Thyroid gland (tissue), 4 donors: ENCODE results near the gene PSMB8. TPM values are rescaled to one million over a fixed set of nuclear protein-coding genes. Genes with fewer than 3 reads are reported as not detected.

Experiments
- DNase-seq, 2 donors: peaks; one replicate each; pipeline ENCODE4 v3.0.0-alpha.2; 2019
- H3K27ac ChIP-seq, 3 donors: fragments of 200-600 bp; sonication (generic); 1 replicate in 2 of 3; 2 replicates in 1 of 3; pipeline ENCODE4 v1.5.1; 2016 to 2019; ENCODE audit warnings: mild to moderate bottlenecking in 1 of 3, moderate library complexity in 1 of 3
- H3K27me3 ChIP-seq: fragments of 200-600 bp; sonication (generic); one replicate; pipeline ENCODE4 v1.5.1; 2019
- H3K36me3 ChIP-seq, 2 donors: fragments of 200-600 bp; sonication (generic); one replicate each; pipeline ENCODE4 v1.5.1; 2016 to 2019
- H3K4me1 ChIP-seq, 2 donors: fragments of 200-600 bp; sonication (generic); one replicate each; pipeline ENCODE4 v1.5.1; 2017 to 2019
- H3K4me3 ChIP-seq, 3 donors: fragments of 200-600 bp; sonication (generic); replicated peaks in 1 of 3; 1 replicate in 2 of 3; 2 replicates in 1 of 3; pipeline ENCODE4 v1.5.1; 2016; ENCODE audit warnings: mild to moderate bottlenecking in 1 of 3
- H3K9me3 ChIP-seq: fragments of 200-600 bp; sonication (generic); one replicate; pipeline ENCODE4 v1.5.1; 2017
- POLR2A ChIP-seq, 2 donors: fragments of 450-650 bp; IDR thresholded peaks; one replicate each; pipeline ENCODE4 v1.6.1; 2017; ENCODE audit warnings: antibody characterized with exemption in 2 of 2, mild to moderate bottlenecking in 2 of 2, moderate library complexity in 1 of 2
- WGBS, 2 donors: methylation state at CpG; one replicate each; pipeline ENCODE4 v1.1.5; 2017; 5-methylcytosine and 5-hydroxymethylcytosine counted together
- intact Hi-C: fragments of 100-400 bp; cut with DNase I; formaldehyde crosslinking; loops from one replicate; pipeline ENCODE4 v1.15.1; 2023
- total RNA-seq, 4 donors: library from RNA; depleted of rRNA; stranded (reverse); fragments of >200 nt; gene quantifications; one replicate each; pipeline ENCODE4 v1.2.3, GENCODE V29; 2016
- TF ChIP-seq, protein P1 (sequence below), 6 experiments: fragments of 200-600 bp in 3 of 6; fragments of 450-650 bp in 3 of 6; sonication (generic) in 3 of 6; IDR thresholded peaks; one replicate each; pipeline ENCODE4 v1.5.1; 2016 to 2019; ENCODE audit warnings: antibody characterized with exemption in 6 of 6, mild to moderate bottlenecking in 2 of 6, inconsistent platforms in 1 of 6, moderate library complexity in 1 of 6

The PSMB8 gene
- total RNA-seq, 4 donors from 2014 or later: 27.1 to 46.1 (median 36.3) TPM

DNA sequence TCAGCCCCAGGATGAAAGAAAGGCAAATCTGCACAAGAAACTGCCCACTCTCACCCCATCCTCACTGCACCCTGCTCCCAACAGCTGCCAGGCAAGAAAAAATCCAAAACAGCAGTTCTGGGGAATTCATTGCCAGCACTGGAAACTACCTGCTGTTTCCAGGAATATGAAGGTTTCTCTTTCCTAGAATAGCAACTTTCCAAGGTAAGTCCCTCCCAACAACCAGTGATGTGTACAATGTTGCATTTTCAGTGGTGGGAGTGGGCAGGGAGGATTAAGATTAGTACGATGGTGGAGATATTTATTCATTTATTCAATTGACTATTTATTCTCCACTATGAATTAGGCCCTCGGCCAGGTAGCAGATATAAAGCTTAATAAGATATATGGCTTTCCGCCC lies 16.8 kb downstream of the PSMB8 start:
- intact Hi-C loops: no loop called here
- no peaks in the 10 kb centered on the region for H3K27me3 ChIP-seq
- H3K36me3 ChIP-seq: no peaks in the 10 kb centered on the region
- H3K4me3 ChIP-seq: no peak overlapping the region
- no peak for DNase-seq
- H3K9me3 ChIP-seq: no peaks in the 10 kb centered on the region
- H3K4me1 ChIP-seq: peaks cover 0 to 9% of the 10 kb centered on the region in 2 donors
- WGBS, 2 donors: 79 to 90% methylated on average over 3 of the region's 3 CpGs
- no peak overlapping the region for H3K27ac ChIP-seq
- no peak for TF ChIP-seq POLR2A (IDR thresholded peaks at IDR 0.05)
- TF ChIP-seq, protein P1, sequence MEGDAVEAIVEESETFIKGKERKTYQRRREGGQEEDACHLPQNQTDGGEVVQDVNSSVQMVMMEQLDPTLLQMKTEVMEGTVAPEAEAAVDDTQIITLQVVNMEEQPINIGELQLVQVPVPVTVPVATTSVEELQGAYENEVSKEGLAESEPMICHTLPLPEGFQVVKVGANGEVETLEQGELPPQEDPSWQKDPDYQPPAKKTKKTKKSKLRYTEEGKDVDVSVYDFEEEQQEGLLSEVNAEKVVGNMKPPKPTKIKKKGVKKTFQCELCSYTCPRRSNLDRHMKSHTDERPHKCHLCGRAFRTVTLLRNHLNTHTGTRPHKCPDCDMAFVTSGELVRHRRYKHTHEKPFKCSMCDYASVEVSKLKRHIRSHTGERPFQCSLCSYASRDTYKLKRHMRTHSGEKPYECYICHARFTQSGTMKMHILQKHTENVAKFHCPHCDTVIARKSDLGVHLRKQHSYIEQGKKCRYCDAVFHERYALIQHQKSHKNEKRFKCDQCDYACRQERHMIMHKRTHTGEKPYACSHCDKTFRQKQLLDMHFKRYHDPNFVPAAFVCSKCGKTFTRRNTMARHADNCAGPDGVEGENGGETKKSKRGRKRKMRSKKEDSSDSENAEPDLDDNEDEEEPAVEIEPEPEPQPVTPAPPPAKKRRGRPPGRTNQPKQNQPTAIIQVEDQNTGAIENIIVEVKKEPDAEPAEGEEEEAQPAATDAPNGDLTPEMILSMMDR (IDR thresholded peaks at IDR 0.05): no peak

DNA sequence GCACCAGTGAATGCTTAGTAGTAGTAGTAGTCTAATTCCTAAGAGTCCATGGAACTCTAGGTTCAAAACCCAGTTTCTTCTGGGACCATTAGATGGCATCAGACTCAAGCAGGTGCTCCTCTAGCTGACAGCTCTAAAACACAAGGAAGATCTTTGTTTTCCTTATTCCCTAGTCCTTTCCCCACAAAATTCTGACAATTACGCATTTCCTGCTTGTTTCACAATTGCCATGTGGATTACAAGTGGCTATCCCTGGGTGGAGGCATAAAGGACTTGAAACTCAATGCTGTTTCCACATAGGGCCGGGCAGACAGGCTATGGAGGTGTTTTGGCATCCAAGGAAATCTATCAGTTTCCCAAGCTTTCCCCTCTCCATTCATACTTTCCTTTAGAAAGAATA lies 17.9 kb downstream of the PSMB8 start:
- no peaks in the 10 kb centered on the region for H3K9me3 ChIP-seq
- H3K4me1 ChIP-seq: peaks cover 0 to 6% of the 10 kb centered on the region in 2 donors
- H3K4me3 ChIP-seq: no peak overlapping the region
- 58 to 66% methylated on average over 2 of the region's 2 CpGs for WGBS, 2 donors
- H3K36me3 ChIP-seq: no peaks in the 10 kb centered on the region
- no peak overlapping the region for H3K27ac ChIP-seq
- TF ChIP-seq, protein P1 (IDR thresholded peaks at IDR 0.05): peak in 4 of 6 experiments; percentile 30 to 38 (median 36)
- no peak for TF ChIP-seq POLR2A (IDR thresholded peaks at IDR 0.05)
- no peaks in the 10 kb centered on the region for H3K27me3 ChIP-seq
- intact Hi-C loops: no loop called here
- no peak for DNase-seq

DNA sequence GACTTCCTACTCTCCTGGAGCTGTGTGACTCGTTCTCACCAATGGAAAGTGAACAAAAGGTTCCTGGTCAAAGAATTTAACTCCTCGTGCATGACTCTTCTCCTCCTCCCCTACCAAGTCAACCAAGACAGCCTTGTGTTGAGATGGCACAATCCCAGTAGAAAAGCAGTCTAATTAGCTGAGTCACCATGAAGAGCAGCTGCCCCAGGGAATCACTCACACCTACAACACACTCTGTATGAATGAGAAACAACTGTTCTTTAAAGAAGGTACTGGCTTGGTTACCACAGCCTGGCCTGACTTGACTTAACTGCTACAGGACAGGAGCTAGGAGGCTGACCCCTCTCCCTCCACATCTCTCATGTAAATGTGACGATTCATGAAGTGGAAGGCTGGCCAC lies 24.1 kb downstream of the PSMB8 start:
- Histone ChIP-seq H3K27ac (no peak overlapping the region), H3K4me1 (no peaks in the 10 kb centered on the region), H3K36me3 (no peaks in the 10 kb centered on the region), H3K9me3 (no peaks in the 10 kb centered on the region), H3K27me3 (no peaks in the 10 kb centered on the region), H3K4me3 (no peak overlapping the region)
- TF ChIP-seq, protein P1 (IDR thresholded peaks at IDR 0.05): no peak
- no peak for TF ChIP-seq POLR2A (IDR thresholded peaks at IDR 0.05)
- peak in 1 of 2 donors; percentile 24 for DNase-seq
- 44 to 69% methylated on average over 3 of the region's 3 CpGs for WGBS, 2 donors
- intact Hi-C loops: loop anchor here (5.0 kb wide), 1 partner anchor 413 kb away; no protein-coding TSS in a partner anchor

DNA sequence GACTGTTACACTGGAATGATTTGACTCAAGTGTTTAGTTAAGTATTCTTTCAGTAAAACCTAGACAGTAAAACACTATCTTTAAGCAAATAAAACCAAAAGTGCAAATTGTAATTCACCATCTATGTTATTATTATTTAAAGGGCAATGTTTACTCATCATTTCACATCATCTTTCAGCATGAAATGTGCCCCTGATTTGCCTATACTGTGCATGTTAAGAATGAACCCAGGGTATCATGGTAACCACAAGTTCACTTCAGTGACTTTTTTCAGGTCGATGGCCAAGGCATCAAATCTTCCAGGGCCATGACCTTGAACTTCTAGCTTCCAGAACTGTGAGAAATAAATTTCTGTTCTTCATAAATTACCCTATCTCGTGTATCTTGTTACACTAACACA lies 25.0 kb downstream of the PSMB8 start:
- no peak for TF ChIP-seq POLR2A (IDR thresholded peaks at IDR 0.05)
- TF ChIP-seq, protein P1 (IDR thresholded peaks at IDR 0.05): no peak
- Histone ChIP-seq H3K9me3 (no peaks in the 10 kb centered on the region), H3K4me1 (no peaks in the 10 kb centered on the region), H3K36me3 (no peaks in the 10 kb centered on the region), H3K27ac (no peak overlapping the region), H3K27me3 (no peaks in the 10 kb centered on the region), H3K4me3 (no peak overlapping the region)
- 80 to 83% methylated on average over 2 of the region's 2 CpGs for WGBS, 2 donors
- DNase-seq: no peak
- intact Hi-C loops: no loop called here

DNA sequence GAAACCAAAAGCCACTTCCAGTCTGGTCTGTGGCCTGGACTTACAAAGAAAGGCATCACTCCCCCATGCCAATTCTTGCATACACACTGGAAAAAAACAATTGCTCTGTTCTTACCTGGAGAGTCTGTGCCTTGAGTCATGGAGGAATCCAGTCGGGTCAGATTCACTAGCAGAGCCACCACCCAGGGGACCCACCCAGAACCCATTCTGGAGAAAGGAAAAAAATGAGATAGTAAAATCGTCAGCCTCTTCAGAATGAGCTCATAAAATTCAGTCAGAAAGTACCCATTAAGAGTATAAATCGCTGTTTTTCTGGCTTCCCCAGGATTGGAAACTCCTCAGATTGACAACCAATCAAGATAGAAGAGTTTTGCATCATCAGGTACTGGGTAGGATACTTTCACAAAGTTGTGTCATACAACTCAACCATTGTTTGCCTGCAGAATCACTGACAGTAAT lies 27.1 kb downstream of the PSMB8 start, which contains the start of gene HLA-DOB:
Gene HLA-DOB, minus strand, starts transcription at position 257 of the 459 bp plus-strand sequence. Its CDS starts 51 bp downstream, at position 206.
- Histone ChIP-seq H3K27me3 (no peaks in the 10 kb centered on the region), H3K4me3 (no peak within 1 kb of the TSS), H3K27ac (no peak within 1 kb of the TSS), H3K9me3 (no peaks in the 10 kb centered on the region), H3K36me3 (no peaks in the 10 kb centered on the region), H3K4me1 (no peaks in the 10 kb centered on the region)
- TF ChIP-seq, protein P1 (IDR thresholded peaks at IDR 0.05): no peak
- no peak for TF ChIP-seq POLR2A (IDR thresholded peaks at IDR 0.05)
- WGBS, 2 donors: 51 to 54% methylated on average over 3 of the region's 3 CpGs
- no peak for DNase-seq
- intact Hi-C loops: no loop called here
